MM.1S (cell line): ENCODE data around the gene OPA3.

Experiments
- DNase-seq: peaks from one replicate; pipeline ENCODE4 v3.0.0-alpha.2; 2015
- H2AFZ ChIP-seq: fragments of 300-600 bp; sonication (generic); 2 replicates; pipeline ENCODE4 v1.6.0; 2016; ENCODE audit warnings: antibody characterized with exemption, low read length
- H3F3A ChIP-seq: fragments of 300-600 bp; sonication (generic); 2 replicates; pipeline ENCODE4 v1.6.1; 2016; ENCODE audit warnings: mild to moderate bottlenecking, antibody characterized with exemption, low read length, moderate library complexity, mixed read lengths; ENCODE audit not compliant: insufficient read depth
- H3K27ac ChIP-seq: fragments of 300-600 bp; sonication (generic); 2 replicates; pipeline ENCODE4 v1.5.1; 2016; ENCODE audit warnings: mild to moderate bottlenecking, low read length
- H3K27me3 ChIP-seq: fragments of 300-600 bp; sonication (generic); replicated peaks from 2 replicates; pipeline ENCODE4 v1.6.0; 2016; ENCODE audit warnings: low read length; ENCODE audit not compliant: insufficient read depth
- H3K36me3 ChIP-seq: fragments of 300-600 bp; sonication (generic); replicated peaks from 2 replicates; pipeline ENCODE4 v1.6.1; 2016; ENCODE audit warnings: mild to moderate bottlenecking, low read length, mixed read lengths; ENCODE audit not compliant: insufficient read depth
- H3K4me1 ChIP-seq: fragments of 300-600 bp; sonication (generic); 2 replicates; pipeline ENCODE4 v1.6.1; 2016; ENCODE audit warnings: low read length, mixed read lengths
- H3K4me2 ChIP-seq: fragments of 300-600 bp; sonication (generic); 2 replicates; pipeline ENCODE4 v1.6.0; 2016; ENCODE audit warnings: low read depth, low read length
- H3K4me3 ChIP-seq: fragments of 300-600 bp; sonication (generic); 2 replicates; pipeline ENCODE4 v1.5.1; 2016; ENCODE audit warnings: low read length, mixed read lengths
- H3K79me2 ChIP-seq: fragments of 300-600 bp; sonication (generic); 2 replicates; pipeline ENCODE4 v1.6.1; 2016; ENCODE audit warnings: mixed run types, low read length, mixed read lengths
- H3K9ac ChIP-seq: fragments of 300-600 bp; sonication (generic); 2 replicates; pipeline ENCODE4 v1.6.1; 2016; ENCODE audit warnings: low read length, mixed read lengths
- H3K9me2 ChIP-seq: fragments of 300-600 bp; sonication (generic); replicated peaks from 2 replicates; pipeline ENCODE4 v1.6.1; 2016; ENCODE audit warnings: mild to moderate bottlenecking, low read length, mixed read lengths; ENCODE audit not compliant: insufficient read depth
- H3K9me3 ChIP-seq: fragments of 300-600 bp; sonication (generic); replicated peaks from 2 replicates; pipeline ENCODE4 v1.6.1; 2016; ENCODE audit warnings: mild to moderate bottlenecking, low read length, mixed read lengths; ENCODE audit not compliant: insufficient read depth
- H4K20me1 ChIP-seq: fragments of 300-600 bp; sonication (generic); 2 replicates; pipeline ENCODE4 v1.6.1; 2016; ENCODE audit warnings: mild to moderate bottlenecking, low read length, moderate library complexity, mixed read lengths; ENCODE audit not compliant: insufficient read depth
- CTCF ChIP-seq: fragments of 300-600 bp; sonication (generic); IDR thresholded peaks from 2 replicates; pipeline ENCODE4 v1.5.1; 2016; ENCODE audit warnings: antibody characterized with exemption, low read length, mixed read lengths
- EZH2 ChIP-seq: fragments of 300-600 bp; sonication (generic); optimal IDR thresholded peaks from 2 replicates; pipeline ENCODE3; 2017; ENCODE audit warnings: low read depth, mild to moderate bottlenecking, antibody characterized with exemption, low read length, mixed read lengths
- EZH2phosphoT487 ChIP-seq: fragments of 300-600 bp; sonication (generic); IDR thresholded peaks from 2 replicates; pipeline ENCODE4 v1.6.1; 2018; ENCODE audit warnings: antibody characterized with exemption, low read length

The OPA3 gene

DNA sequence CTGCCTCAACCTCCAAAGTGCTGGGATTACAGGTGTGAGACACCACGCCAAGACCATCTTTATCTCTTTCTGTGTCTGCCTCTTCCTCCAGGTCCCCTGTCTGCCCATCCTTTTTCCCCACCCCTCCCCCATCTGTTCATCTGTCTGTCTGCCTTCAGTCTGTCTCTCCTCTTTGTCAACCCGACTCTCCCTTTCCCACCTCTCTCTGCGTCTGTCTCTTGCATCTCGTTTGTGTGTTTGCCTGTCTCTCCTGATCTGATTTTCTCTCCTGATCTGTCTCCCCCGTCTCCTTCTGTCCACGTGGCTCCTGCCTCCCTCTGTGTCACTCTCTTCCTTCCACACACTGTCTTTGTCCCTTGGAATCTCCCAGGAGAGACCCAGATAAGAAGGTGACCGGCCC, 67.4 kb downstream of the OPA3 start:
- Histone ChIP-seq H3K36me3 (no peaks in the 10 kb centered on the region), H3K9me2 (no peaks in the 10 kb centered on the region), H3K4me2 (no peak overlapping the region), H3K27me3 (no peaks in the 10 kb centered on the region), H3K4me1 (peaks cover 10% of the 10 kb centered on the region), H3F3A (no peaks in the 10 kb centered on the region), H4K20me1 (no peaks in the 10 kb centered on the region), H3K9me3 (no peaks in the 10 kb centered on the region), H3K27ac (no peak overlapping the region), H3K4me3 (no peak overlapping the region), H3K9ac (no peak overlapping the region), H2AFZ (no peak overlapping the region), H3K79me2 (peaks cover 21% of the 10 kb centered on the region; the same call in 1 of the 2 replicates)
- TF ChIP-seq EZH2, result no peak
- TF ChIP-seq CTCF, result no peak
- DNase-seq, result no peak

DNA sequence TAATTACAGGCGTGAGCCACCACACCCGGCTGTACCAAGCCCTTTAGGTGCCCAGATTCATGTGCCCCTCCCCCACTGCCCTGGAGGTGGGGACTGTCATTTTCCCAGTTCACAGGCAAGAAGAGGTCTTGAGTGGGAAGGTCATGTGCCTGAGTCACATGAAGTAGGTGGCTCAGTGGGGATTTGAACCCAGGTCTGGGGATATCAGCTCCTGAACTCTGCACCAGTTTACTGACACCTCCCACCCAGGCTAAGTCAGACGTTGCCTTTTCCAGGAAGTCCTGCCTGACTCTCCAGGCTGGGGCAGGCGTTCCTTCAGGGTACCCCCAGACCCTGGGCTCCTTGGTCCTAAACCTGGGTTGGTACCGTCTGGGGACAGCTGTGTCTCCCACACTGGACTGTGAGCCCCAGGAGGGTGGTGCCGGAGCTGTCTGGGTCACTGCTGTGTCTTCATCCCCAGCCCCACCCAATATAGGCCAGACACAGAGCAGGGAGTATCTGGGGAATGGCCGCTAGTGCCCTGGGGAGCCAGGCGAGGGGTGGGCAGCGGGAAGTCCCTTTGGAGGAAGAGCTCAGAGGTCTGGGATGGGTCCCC, 68.7 kb downstream of the OPA3 start:
- Histone ChIP-seq H3K36me3 (no peaks in the 10 kb centered on the region), H3K9me2 (no peaks in the 10 kb centered on the region), H3K79me2 (peaks cover 34% of the 10 kb centered on the region), H2AFZ (no peak overlapping the region), H3K9me3 (no peaks in the 10 kb centered on the region), H3K4me3 (no peak overlapping the region), H3K4me2 (no peak overlapping the region), H3K27me3 (no peaks in the 10 kb centered on the region), H3K9ac (no peak overlapping the region), H3F3A (no peaks in the 10 kb centered on the region), H4K20me1 (no peaks in the 10 kb centered on the region), H3K27ac (no peak overlapping the region), H3K4me1 (peaks cover 10% of the 10 kb centered on the region)
- TF ChIP-seq CTCF (no peak), EZH2phosphoT487 (no peak), EZH2 (no peak)
- DNase-seq, result no peak

GRCh38 chr19:45515081-45515624, 69.4 kb downstream of the OPA3 start:
- Histone ChIP-seq H3K9ac (no peak overlapping the region), H3F3A (no peaks in the 10 kb centered on the region), H3K79me2 (peaks cover 42% of the 10 kb centered on the region), H3K27me3 (no peaks in the 10 kb centered on the region), H4K20me1 (no peaks in the 10 kb centered on the region), H3K4me2 (no peak overlapping the region), H3K27ac (no peak overlapping the region), H2AFZ (no peak overlapping the region), H3K4me3 (no peak overlapping the region), H3K4me1 (peaks cover 10% of the 10 kb centered on the region), H3K9me3 (no peaks in the 10 kb centered on the region), H3K9me2 (no peaks in the 10 kb centered on the region), H3K36me3 (no peaks in the 10 kb centered on the region)
- DNase-seq, result no peak
- TF ChIP-seq CTCF (no peak), EZH2 (no peak), EZH2phosphoT487 (no peak)
